Measurements from ENCODE around the gene PFN2.
"Not testable (repeated sequence)": the region's sequence is repeated elsewhere in the genome, so short reads cannot be mapped to it uniquely, and the experiment has no call there.

PFN2 gene

GRCh38 chr3:149947231-149947630 is 23.5 kb downstream of the PFN2 start:
- no peak for DNase-seq (ENCODE audit: low read depth)
- H3K4me3 ChIP-seq (ENCODE audit: control insufficient read depth, low read depth, low read length): no peak overlapping the region
- TF ChIP-seq CTCF (IDR thresholded peaks at IDR 0.05; ENCODE audit: control insufficient read depth, insufficient read depth, low read depth, low read length, missing control alignments): no peak

GRCh38 chr3:149943966-149944365 is 26.7 kb downstream of the PFN2 start:
- not testable (repeated sequence) for H3K4me3 ChIP-seq (ENCODE audit: control insufficient read depth, low read depth, low read length); DNase-seq (ENCODE audit: low read depth)

GRCh38 chr3:149942409-149942808 is 28.3 kb downstream of the PFN2 start:
- no peak for DNase-seq (ENCODE audit: low read depth)
- no peak overlapping the region for H3K4me3 ChIP-seq (ENCODE audit: control insufficient read depth, low read depth, low read length)
- TF ChIP-seq CTCF (IDR thresholded peaks at IDR 0.05; ENCODE audit: control insufficient read depth, insufficient read depth, low read depth, low read length, missing control alignments): no peak

GRCh38 chr3:149941946-149942345 is 28.7 kb downstream of the PFN2 start:
- H3K4me3 ChIP-seq (ENCODE audit: control insufficient read depth, low read depth, low read length): no peak overlapping the region
- DNase-seq (ENCODE audit: low read depth): no peak
- TF ChIP-seq CTCF (IDR thresholded peaks at IDR 0.05; ENCODE audit: control insufficient read depth, insufficient read depth, low read depth, low read length, missing control alignments): no peak

- no peak overlapping the region for H3K4me3 ChIP-seq (ENCODE audit: control insufficient read depth, low read depth, low read length)
- TF ChIP-seq CTCF (IDR thresholded peaks at IDR 0.05; ENCODE audit: control insufficient read depth, insufficient read depth, low read depth, low read length, missing control alignments): no peak
- no peak for DNase-seq (ENCODE audit: low read depth)
Measured at GRCh38 chr3:149941186-149941585, 29.5 kb downstream of the PFN2 start.

GRCh38 chr3:149938392-149939055 is 32.2 kb downstream of the PFN2 start:
- not testable (repeated sequence) for H3K4me3 ChIP-seq (ENCODE audit: control insufficient read depth, low read depth, low read length); DNase-seq (ENCODE audit: low read depth)

- H3K4me3 ChIP-seq (ENCODE audit: control insufficient read depth, low read depth, low read length): peak overlapping the region; percentile 24
- DNase-seq (ENCODE audit: low read depth): no peak
- TF ChIP-seq CTCF (IDR thresholded peaks at IDR 0.05; ENCODE audit: control insufficient read depth, insufficient read depth, low read depth, low read length, missing control alignments): peak; percentile 88
Measured at GRCh38 chr3:149936812-149937230, 33.9 kb downstream of the PFN2 start.

GRCh38 chr3:149934524-149934923 is 36.2 kb downstream of the PFN2 start:
- no peak overlapping the region for H3K4me3 ChIP-seq (ENCODE audit: control insufficient read depth, low read depth, low read length)
- TF ChIP-seq CTCF (IDR thresholded peaks at IDR 0.05; ENCODE audit: control insufficient read depth, insufficient read depth, low read depth, low read length, missing control alignments): no peak
- peak; percentile 57 for DNase-seq (ENCODE audit: low read depth)

Measured in AG09309 (cell line).